ENCODE results near the gene CYP11A1.

Gene CYP11A1

DNA sequence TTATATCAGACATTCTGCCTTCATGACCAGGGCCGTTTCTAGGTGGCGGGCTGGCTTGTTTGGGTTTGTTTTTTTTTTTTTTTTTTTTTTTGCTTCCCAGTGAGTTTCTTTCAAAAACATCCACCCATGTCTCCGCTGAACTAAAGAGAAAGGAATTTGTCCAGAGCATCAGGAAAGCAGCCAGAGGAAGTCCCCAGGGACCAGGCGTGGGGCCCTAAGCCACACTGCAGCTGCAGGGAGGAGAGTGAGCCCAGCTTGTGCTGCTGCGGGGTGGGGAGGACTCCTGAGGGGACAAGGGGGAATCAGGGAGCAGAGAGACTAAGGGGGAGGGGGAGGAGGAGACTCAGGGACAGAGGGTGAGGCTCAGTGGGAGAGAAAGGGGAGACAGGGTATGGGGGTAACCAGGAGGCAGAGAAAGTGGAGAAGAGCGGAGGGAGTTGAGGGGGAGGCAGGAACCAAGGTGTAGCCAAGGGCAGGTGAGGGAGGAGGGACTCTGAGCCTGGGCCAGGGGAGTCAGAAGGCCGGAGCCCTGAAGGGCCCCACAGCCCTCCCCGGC, 49.5 kb downstream of the CYP11A1 start:
- DNase-seq, result no peak
- peaks cover 54% of the 10 kb centered on the region for H3K4me1 Mint-ChIP-seq

DNA sequence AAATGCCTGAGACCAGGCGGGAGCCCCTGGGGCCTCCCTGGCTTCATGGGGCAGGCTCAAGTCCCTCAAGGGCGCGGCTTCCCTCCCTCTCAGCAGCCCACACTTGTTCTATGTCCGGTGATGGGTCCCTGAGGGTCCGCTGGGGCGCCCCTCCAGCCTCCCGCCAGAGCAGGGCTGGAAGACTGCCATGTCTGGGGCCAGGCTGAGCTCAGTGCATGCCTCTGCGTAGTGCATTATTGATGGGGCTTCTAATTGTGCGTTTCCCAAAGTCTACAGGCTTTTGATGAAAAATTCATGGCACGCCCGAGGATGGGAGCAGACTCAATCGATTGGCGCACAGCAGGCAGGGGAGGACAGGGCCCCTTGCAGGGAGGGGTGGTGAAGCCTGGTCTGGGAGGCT, 51.3 kb downstream of the CYP11A1 start:
- CTCF ChIA-PET, result interaction anchor here (1.4 to 2.6 kb wide), 3 partner anchors 9 to 344 kb away, joined by 3 to 8 read pairs (median 5); no protein-coding TSS in a partner anchor
- DNase-seq, result no peak
- Mint-ChIP-seq H3K27ac (no peak overlapping the region), H3K9me3 (no peaks in the 10 kb centered on the region), H3K36me3 (no peaks in the 10 kb centered on the region), H3K4me3 (no peak overlapping the region), H3K27me3 (peaks cover 17% of the 10 kb centered on the region), H3K4me1 (peaks cover 54% of the 10 kb centered on the region)

More for the DNA sequence above, 49.5 kb downstream of the CYP11A1 start:
- CTCF ChIA-PET, result interaction anchor here (2.6 kb wide), 1 partner anchor 10 kb away, joined by 8 read pairs; no protein-coding TSS in a partner anchor
- no peaks in the 10 kb centered on the region for H3K9me3 Mint-ChIP-seq
- H3K36me3 Mint-ChIP-seq, result no peaks in the 10 kb centered on the region
- H3K4me3 Mint-ChIP-seq, result no peak overlapping the region
- no peak overlapping the region for H3K27ac Mint-ChIP-seq
- H3K27me3 Mint-ChIP-seq, result peaks cover 14% of the 10 kb centered on the region

DNA sequence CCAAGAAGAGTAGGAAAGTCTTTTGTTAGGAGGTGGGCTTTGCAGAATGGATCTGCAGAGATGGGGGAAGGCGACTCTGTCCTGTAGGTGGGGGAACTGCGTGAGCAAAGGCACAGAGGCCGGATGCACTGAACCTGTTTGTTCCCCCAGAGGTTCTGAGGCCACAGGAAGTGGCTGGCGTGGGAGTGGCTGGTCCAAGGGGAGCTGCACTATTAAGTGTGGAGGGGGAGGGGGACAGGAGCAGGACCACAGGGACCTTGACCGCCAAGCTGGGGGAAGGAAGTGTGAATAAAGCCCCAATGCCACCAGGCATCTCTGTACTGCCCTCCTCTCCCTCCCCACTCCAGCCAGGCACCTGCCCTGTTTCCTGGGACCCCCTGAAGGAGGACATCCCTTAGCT, 51.8 kb downstream of the CYP11A1 start:
- Mint-ChIP-seq H3K27me3 (peaks cover 18% of the 10 kb centered on the region), H3K4me1 (peaks cover 53% of the 10 kb centered on the region), H3K36me3 (no peaks in the 10 kb centered on the region), H3K27ac (peak overlapping the region; percentile 81), H3K9me3 (no peaks in the 10 kb centered on the region), H3K4me3 (peak overlapping the region; percentile 6)
- peak; percentile 60 for DNase-seq
- CTCF ChIA-PET, result interaction anchor here (1.3 to 2.6 kb wide), 4 partner anchors 8 to 343 kb away, joined by 3 to 8 read pairs (median 4); no protein-coding TSS in a partner anchor

DNA sequence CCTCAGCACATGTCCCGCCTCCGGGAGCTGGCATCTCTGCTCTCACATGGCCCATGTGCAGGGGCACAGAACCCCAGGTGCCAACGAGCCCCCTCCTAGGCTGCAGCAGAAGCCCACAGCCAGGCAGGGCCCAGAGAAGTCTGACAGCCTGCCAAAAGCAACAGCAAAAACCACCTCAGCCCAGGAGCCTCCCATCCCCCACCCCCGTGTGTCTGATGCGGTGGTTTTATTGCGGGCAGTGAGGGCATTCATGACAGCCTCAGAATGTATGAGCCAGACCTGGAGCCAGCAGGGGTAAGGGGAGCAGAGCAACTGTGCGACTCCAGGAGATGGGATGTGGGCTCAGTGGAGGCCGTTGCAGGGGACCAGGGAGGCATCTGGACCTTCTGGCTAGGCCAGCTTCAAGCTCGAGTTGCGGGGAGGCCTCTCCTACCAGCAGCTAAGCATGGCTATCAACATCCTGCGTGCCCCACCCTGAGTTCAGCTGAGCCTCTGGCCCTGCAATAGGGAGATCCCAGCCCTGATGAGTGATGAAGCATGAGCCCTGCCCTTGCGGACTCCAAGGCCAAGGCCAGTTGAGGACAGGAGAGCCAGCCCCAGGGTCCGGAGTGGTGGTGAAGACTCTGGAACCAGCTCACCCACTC, 52.5 kb downstream of the CYP11A1 start:
- Mint-ChIP-seq H3K27ac (peak overlapping the region; percentile 81), H3K4me1 (peaks cover 47% of the 10 kb centered on the region), H3K36me3 (no peaks in the 10 kb centered on the region), H3K4me3 (peak overlapping the region; percentile 6), H3K9me3 (no peaks in the 10 kb centered on the region), H3K27me3 (peaks cover 21% of the 10 kb centered on the region)
- DNase-seq, result peak; percentile 61
- CTCF ChIA-PET, result interaction anchor here (1.3 to 2.6 kb wide), 4 partner anchors 7 to 343 kb away, joined by 3 to 8 read pairs (median 4); no protein-coding TSS in a partner anchor

DNA sequence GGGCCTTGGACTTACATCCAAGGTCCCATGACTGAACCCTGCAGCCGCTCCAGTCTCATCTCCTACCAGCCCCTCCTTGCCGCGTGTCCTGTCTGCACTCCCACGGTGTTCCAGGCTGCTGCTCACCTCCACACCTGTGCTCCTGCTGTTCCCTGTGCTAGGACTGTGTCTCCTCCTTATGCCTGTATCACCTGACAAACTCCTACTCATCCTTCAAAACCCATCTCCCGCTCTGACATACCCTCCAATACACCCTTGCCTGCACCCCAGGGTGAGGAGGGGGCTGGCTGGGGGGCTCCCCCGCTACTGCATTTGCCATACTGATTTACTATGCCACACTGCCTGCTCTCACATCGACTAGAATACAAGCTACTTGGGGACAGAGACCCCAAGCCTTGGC, 53.6 kb downstream of the CYP11A1 start:
- Mint-ChIP-seq H3K4me1 (peaks cover 43% of the 10 kb centered on the region), H3K27ac (no peak overlapping the region), H3K27me3 (peaks cover 31% of the 10 kb centered on the region), H3K4me3 (no peak overlapping the region), H3K9me3 (no peaks in the 10 kb centered on the region), H3K36me3 (no peaks in the 10 kb centered on the region)
- DNase-seq, result no peak
- CTCF ChIA-PET, result interaction anchor here (1.0 to 1.3 kb wide), 2 partner anchors 33 to 341 kb away, joined by 3 read pairs; no protein-coding TSS in a partner anchor

DNA sequence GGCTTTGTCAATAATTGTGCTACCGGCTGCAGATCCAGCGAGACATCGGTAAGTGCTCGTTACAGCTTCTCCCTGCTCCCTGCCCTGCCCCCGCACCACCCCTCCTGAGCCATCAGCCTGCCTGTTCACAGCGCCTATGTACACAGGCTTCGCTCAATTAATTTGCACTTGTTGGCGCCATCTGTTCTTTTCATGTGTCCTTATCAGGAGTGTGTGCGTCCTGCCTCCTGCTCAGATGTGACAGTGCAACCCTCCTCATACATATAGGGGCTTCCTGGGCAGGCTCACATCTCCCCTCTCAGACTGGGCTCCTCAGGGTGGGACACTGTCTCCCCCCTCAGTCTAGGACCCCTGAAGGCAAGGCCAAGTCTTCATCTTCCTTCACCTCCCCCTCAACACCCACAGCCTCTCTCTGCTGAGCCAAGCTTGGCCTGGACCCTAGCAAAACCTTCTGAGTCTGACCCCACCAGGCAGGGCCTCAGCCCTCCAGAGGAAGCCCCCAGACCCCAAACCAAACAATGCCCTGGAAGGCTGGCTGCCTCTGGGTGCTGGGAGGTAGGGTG, 54.9 kb downstream of the CYP11A1 start:
- Mint-ChIP-seq H3K27ac (no peak overlapping the region), H3K4me3 (no peak overlapping the region), H3K4me1 (peaks cover 34% of the 10 kb centered on the region), H3K36me3 (no peaks in the 10 kb centered on the region), H3K27me3 (peaks cover 41% of the 10 kb centered on the region), H3K9me3 (no peaks in the 10 kb centered on the region)
- CTCF ChIA-PET, result interaction anchor here (1.4 kb wide), 1 partner anchor 9 kb away, joined by 11 read pairs; no protein-coding TSS in a partner anchor
- DNase-seq, result no peak

DNA sequence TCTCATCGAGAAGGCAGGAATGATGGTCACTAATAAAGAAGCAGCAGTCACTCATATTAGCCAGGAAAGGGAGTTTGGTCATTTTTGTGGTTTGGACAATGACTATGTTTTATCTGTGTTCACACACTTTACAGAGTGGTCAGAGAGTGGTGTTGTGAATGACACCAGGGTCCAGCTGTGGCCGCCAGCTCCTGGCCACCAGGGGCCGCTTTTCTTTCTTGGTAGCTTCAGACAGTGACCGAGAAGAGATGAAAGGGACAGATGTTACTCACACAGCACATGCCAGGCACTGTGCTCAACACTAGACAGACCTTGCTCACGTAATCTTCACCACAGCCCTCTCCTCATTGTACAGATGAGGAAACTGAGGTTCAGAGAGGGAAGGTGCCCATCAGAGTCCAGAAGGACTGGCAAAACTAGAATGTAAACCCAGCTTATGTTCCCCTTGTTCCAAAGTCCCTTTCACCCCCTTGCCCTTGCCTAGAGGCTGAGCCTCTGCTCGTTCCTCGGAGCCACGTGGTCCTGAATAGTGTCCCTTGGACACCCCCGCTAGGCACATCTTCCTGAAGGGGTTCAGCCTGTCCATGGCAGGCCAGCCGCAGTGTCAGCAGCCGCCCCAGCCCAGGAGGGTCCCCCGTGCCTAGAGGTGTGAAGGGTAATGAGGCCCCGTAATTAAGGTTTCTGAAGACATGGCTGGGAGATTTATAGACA, 55.6 kb downstream of the CYP11A1 start:
- Mint-ChIP-seq H3K4me3 (no peak overlapping the region), H3K36me3 (no peaks in the 10 kb centered on the region), H3K9me3 (no peaks in the 10 kb centered on the region), H3K27me3 (peaks cover 43% of the 10 kb centered on the region), H3K27ac (no peak overlapping the region), H3K4me1 (peaks cover 28% of the 10 kb centered on the region)
- CTCF ChIA-PET, result interaction anchor here (1.4 kb wide), 1 partner anchor 10 kb away, joined by 11 read pairs; no protein-coding TSS in a partner anchor
- no peak for DNase-seq

DNA sequence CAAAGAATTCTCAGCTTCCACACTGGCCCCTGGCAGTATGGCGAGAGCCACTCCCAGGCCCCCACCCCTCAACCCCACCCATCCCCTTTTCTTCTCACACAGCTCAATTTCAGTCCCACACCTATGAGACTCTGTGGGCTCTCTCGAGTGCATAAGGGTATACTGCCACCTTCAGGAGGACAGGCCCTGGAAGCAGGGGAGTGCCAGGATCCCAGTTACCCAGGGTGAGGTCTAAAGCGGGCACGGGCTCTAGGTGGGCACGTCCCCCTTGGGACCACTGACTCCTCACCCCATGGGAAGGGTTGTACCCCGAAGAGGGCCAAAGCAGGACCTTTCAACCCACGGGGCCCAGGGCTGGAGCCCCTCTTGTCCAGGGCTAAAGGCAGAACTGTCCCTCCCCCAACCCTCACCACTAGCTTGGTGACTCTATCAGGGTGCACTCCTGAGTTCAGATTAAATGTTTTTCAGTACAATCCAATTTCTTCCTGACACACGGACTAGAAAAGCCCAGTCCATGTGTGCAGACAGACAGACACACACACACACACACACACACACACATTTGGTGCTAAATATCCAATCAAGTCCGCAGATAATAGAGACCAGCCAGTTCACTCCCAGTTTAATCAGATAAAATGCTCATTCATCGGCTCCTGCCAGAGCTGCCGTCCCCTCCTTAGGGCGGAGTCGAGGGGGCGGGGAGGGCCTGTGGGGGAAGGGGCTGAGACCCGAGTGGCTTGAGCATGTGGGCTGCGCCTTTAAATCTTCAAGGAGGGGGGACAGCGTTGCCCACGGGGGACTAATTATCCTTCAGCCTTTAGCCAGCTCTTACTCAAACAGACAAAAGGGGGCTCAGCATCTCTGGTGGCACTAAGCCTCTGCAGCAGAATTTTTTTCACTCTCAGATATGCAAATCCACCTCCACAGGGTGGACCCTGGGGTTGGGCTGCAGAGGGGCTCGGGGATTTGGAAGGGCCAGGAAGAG, 59.3 kb downstream of the CYP11A1 start:
- H3K36me3 Mint-ChIP-seq, result no peaks in the 10 kb centered on the region
- DNase-seq, result peak; percentile 57
- peak overlapping the region; percentile 25 for H3K27ac Mint-ChIP-seq
- peaks cover 76% of the 10 kb centered on the region for H3K27me3 Mint-ChIP-seq
- no peak overlapping the region for H3K4me3 Mint-ChIP-seq
- H3K9me3 Mint-ChIP-seq, result no peaks in the 10 kb centered on the region
- CTCF ChIA-PET, result interaction anchor here (0.8 to 2.0 kb wide), 17 partner anchors 8 to 335 kb away, joined by 3 to 15 read pairs (median 4); no protein-coding TSS in a partner anchor
- H3K4me1 Mint-ChIP-seq, result peaks cover under 1% of the 10 kb centered on the region

DNA sequence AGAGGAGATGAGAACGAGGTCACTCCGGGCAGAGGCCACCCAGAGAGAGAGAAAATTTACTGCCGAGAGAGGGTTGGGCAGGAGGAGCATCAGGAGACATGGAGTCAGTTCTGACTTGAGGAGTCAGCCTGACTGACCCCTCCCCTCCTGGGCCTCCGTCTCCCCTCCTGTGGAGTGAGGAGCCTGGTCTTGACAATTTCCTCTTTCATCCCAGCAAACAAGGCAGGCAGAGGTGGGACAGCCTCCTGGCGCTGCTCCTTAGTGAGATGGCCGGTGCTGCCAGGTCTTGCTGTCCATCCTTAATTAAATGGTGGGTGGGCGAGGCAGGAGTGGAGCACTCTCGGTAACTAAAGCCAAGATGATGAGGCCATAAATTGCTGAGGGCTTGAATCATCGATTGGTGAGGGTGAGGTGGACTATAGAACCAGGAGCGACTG, 60.6 kb downstream of the CYP11A1 start:
- Mint-ChIP-seq H3K4me3 (no peak overlapping the region), H3K4me1 (no peaks in the 10 kb centered on the region), H3K27ac (no peak overlapping the region), H3K9me3 (no peaks in the 10 kb centered on the region), H3K36me3 (no peaks in the 10 kb centered on the region), H3K27me3 (peaks cover 81% of the 10 kb centered on the region)
- no peak for DNase-seq
- CTCF ChIA-PET, result interaction anchor here (0.8 to 2.0 kb wide), 8 partner anchors 10 to 334 kb away, joined by 3 to 15 read pairs (median 5); no protein-coding TSS in a partner anchor

DNA sequence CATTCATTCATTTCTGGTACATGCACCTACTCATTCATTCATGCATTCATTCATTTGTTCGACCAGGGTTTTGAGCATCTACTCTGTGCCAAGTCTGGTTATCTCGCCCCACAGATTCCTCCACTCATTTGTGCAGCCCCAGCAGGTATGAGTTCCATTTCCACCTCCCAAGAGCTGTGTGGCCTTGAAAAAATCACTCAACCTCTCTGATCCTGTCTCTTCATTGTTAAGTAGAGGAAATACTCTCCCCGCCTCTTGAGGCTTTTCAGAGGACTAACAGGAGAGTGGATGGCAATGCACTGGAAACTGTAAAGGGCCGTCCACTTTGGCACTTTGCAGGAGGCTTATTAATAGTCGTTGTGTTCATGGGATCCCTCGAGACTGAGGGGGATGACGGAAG, 61.8 kb downstream of the CYP11A1 start:
- H3K27me3 Mint-ChIP-seq, result peaks cover 88% of the 10 kb centered on the region
- H3K9me3 Mint-ChIP-seq, result no peaks in the 10 kb centered on the region
- H3K36me3 Mint-ChIP-seq, result no peaks in the 10 kb centered on the region
- H3K4me1 Mint-ChIP-seq, result no peaks in the 10 kb centered on the region
- H3K4me3 Mint-ChIP-seq, result no peak overlapping the region
- CTCF ChIA-PET, result no interaction called here
- no peak for DNase-seq
- H3K27ac Mint-ChIP-seq, result no peak overlapping the region

DNA sequence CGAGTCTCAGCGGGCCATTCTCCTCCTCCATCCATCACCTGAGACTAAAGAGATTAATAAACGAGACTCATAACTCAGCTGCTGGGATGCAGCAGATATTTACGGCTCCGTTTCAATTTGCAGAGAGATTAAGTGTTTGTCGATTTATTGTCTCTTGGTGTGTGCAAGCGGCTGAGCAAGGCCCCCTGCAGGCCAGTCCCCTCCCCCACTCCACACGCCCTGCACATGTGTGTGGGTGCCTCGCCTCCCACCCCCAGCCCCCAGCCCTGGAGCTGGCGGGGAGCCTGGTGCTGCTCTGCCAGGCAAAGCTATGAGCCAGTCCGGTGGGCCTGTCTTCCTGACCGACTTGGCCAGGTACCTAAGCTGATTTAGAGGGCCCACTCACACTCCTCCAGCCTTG, 63.0 kb downstream of the CYP11A1 start:
- Mint-ChIP-seq H3K27ac (no peak overlapping the region), H3K9me3 (no peaks in the 10 kb centered on the region), H3K36me3 (no peaks in the 10 kb centered on the region), H3K27me3 (peaks cover 89% of the 10 kb centered on the region), H3K4me1 (no peaks in the 10 kb centered on the region), H3K4me3 (no peak overlapping the region)
- CTCF ChIA-PET, result interaction anchor here (1.1 to 1.6 kb wide), 4 partner anchors 19 to 250 kb away, joined by 3 to 5 read pairs (median 4); no protein-coding TSS in a partner anchor
- DNase-seq, result no peak

DNA sequence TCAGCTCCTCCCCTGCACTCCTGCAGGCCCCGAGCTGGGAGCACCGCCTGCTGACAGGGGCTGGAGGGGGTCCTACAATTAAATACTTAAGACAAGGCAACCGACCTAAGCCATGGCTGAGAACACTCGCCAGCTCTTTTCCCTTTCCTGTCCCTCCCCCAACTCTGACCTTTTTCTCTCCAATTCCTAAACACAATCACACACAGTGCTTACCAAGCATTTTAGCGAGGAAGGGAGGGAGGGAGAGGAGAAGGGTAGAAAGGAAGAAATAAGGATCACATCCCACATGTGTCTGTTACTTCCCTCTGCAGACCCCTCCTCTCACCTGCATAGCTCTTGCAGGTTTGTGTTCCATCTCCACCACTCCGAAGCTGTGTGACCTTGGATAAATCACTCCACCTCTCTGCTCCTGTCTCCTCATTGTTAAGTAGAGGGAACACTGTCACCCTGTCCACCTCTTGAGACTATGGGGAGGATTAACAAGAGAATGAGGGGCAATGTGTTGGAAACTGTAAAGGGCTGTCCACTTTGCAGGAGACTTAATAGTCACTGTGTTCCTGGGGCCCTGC, 63.6 kb downstream of the CYP11A1 start:
- Mint-ChIP-seq H3K9me3 (no peaks in the 10 kb centered on the region), H3K4me1 (no peaks in the 10 kb centered on the region), H3K36me3 (no peaks in the 10 kb centered on the region), H3K27ac (no peak overlapping the region), H3K4me3 (no peak overlapping the region), H3K27me3 (peaks cover 87% of the 10 kb centered on the region)
- CTCF ChIA-PET, result interaction anchor here (0.9 to 1.6 kb wide), 5 partner anchors 18 to 249 kb away, joined by 3 to 5 read pairs (median 3); no protein-coding TSS in a partner anchor
- no peak for DNase-seq

Data from activated naive CD4-positive, alpha-beta T cell treated with anti-CD3 and anti-CD28 coated beads, Interleukin-2, amount 10 ng/mL, durations not matched to agents 7 days and 5 days (primary cell).